K562 (cell line): ENCODE measurements around the gene PPM1L. TPM values are rescaled to one million over a fixed set of nuclear protein-coding genes. Genes with fewer than 3 reads are reported as not detected.

ENCODE experiments used
- ATAC-seq: fragments of 200-7000 bp; cut with Tn5 transposase; 3 replicates; pipeline ENCODE4 v1.9.1; 2020; ENCODE audit warnings: moderate library complexity
- BruUV-seq: library from RNA; stranded (reverse); fragments of 400-500 nt; replicated peaks from 2 replicates; lab custom pipeline; 2021; lab: Mats Ljungman, UMichigan
- CTCF ChIA-PET: fragments of 300-600 bp; formaldehyde crosslinking; extraction: SDS; loops from one replicate; lab custom pipeline; 2021; ENCODE audit warnings: low intra/inter-chr PET ratio; lab: Yijun Ruan, JAX
- POLR2A ChIA-PET: fragments of 300-600, 350-650 bp; sonication (Branson Sonifier 250); formaldehyde crosslinking; extraction: SDS; loops from one replicate; lab custom pipeline; 2021; ENCODE audit warnings: antibody characterized with exemption, inconsistent platforms; lab: Yijun Ruan, JAX
- DNase-seq, 4 experiments: peaks; one replicate each; pipeline versions ENCODE4 v3.0.0 to v3.0.0-alpha.2; 2011 to 2018; ENCODE audit warnings: low spot score in 3 of 4, mixed read lengths in 3 of 4; ENCODE audit errors: extremely low read depth in 1 of 4
- FAIRE-seq: peaks from 2 replicates; lab custom pipeline; 2011; peaks lifted over from hg19 to GRCh38; lab: Jason Lieb, UNC
- H2AFZ ChIP-seq: 2 replicates; pipeline ENCODE4 v1.6.0; 2011; ENCODE audit warnings: low read depth, low read length, control low read depth, inconsistent platforms
- H3K27ac ChIP-seq: fragments of 200-600 bp; 3 replicates; pipeline ENCODE4 v1.8.0; 2011; ENCODE audit warnings: low read depth, mild to moderate bottlenecking, control low read depth, inconsistent platforms, low read length, moderate library complexity, mixed read lengths; ENCODE audit errors: extremely low read depth
- H3K27me3 ChIP-seq, 2 experiments: fragments of 300-600 bp in 1 of 2; 2 replicates in 1 of 2; 3 replicates in 1 of 2; pipeline versions ENCODE4 v1.6.0 to v1.8.0; 2011; ENCODE audit warnings: inconsistent platforms in 2 of 2, low read length in 2 of 2, mild to moderate bottlenecking in 1 of 2, mixed read lengths in 1 of 2, moderate library complexity in 1 of 2; ENCODE audit not compliant: control insufficient read depth in 2 of 2, insufficient read depth in 2 of 2
- H3K36me3 ChIP-seq: fragments of 300-600 bp; 3 replicates; pipeline ENCODE4 v1.8.0; 2011; ENCODE audit warnings: mild to moderate bottlenecking, low read length, inconsistent platforms; ENCODE audit not compliant: control insufficient read depth, insufficient read depth
- H3K4me1 ChIP-seq, 2 experiments: fragments of 200-600 bp in 1 of 2; replicated peaks in 1 of 2; 2 replicates in 1 of 2; 3 replicates in 1 of 2; pipeline versions ENCODE4 v1.5.1 to v1.8.0; 2011; ENCODE audit warnings: inconsistent platforms in 2 of 2, low read length in 2 of 2, mild to moderate bottlenecking in 1 of 2, mixed read lengths in 1 of 2, moderate library complexity in 1 of 2; ENCODE audit not compliant: control insufficient read depth in 2 of 2, insufficient read depth in 2 of 2
- H3K4me2 ChIP-seq: 2 replicates; pipeline ENCODE4 v1.6.1; 2011; ENCODE audit warnings: low read length, control low read depth, inconsistent platforms, mixed read lengths; ENCODE audit not compliant: insufficient read depth
- H3K4me3 ChIP-seq: fragments of 200-600 bp; sonication (generic), shearing (Covaris generic); 2 replicates; pipeline ENCODE4 v1.5.1; 2016; ENCODE audit warnings: control low read depth, inconsistent platforms
- H3K79me2 ChIP-seq: fragments of 200-600 bp; 3 replicates; pipeline ENCODE4 v1.8.0; 2011; ENCODE audit warnings: low read length, inconsistent platforms; ENCODE audit not compliant: control insufficient read depth, insufficient read depth
- H3K9ac ChIP-seq, 2 experiments: 2 replicates each; pipeline versions ENCODE4 v1.6.0 to v1.6.1; 2011; ENCODE audit warnings: low read depth in 2 of 2, low read length in 2 of 2, control low read depth in 1 of 2, inconsistent platforms in 1 of 2, mild to moderate bottlenecking in 1 of 2, mixed read lengths in 1 of 2; ENCODE audit not compliant: insufficient read depth in 1 of 2
- H3K9me1 ChIP-seq: one replicate; pipeline ENCODE4 v1.6.0; 2011; ENCODE audit warnings: inconsistent platforms, mild to moderate bottlenecking, low read length, moderate library complexity; ENCODE audit not compliant: control insufficient read depth, insufficient read depth
- H3K9me3 ChIP-seq: replicated peaks from 2 replicates; pipeline ENCODE4 v1.5.1; 2011; ENCODE audit warnings: low read depth, low read length, inconsistent platforms; ENCODE audit not compliant: control insufficient read depth, insufficient read depth
- H4K20me1 ChIP-seq: replicated peaks from 2 replicates; pipeline ENCODE4 v1.6.1; 2011; ENCODE audit warnings: low read length, inconsistent platforms, mixed read lengths; ENCODE audit not compliant: control insufficient read depth, insufficient read depth
- COPS2 ChIP-seq: fragments of 450-650 bp; conservative IDR thresholded peaks from 2 replicates; pipeline ENCODE4 v1.6.1; 2016; ENCODE audit warnings: mild to moderate bottlenecking, moderate library complexity
- STAT5A ChIP-seq: IDR thresholded peaks from 2 replicates; pipeline ENCODE4 v1.6.1; 2012; ENCODE audit warnings: low read length, inconsistent platforms, borderline replicate concordance
- ZNF239 ChIP-seq: fragments of 250-450 bp; sonication (Bioruptor Pico); IDR thresholded peaks from 2 replicates; pipeline ENCODE4 v1.4.0; 2020; ENCODE audit warnings: mild to moderate bottlenecking
- WGBS: fragments of 100-300 bp; shearing (Covaris generic); methylation state at CpG from one replicate; pipeline ENCODE4 v1.1.6; 2016; ENCODE audit warnings: low coverage, mixed read lengths; ENCODE audit not compliant: insufficient coverage; ENCODE audit errors: missing lambda C conversion rate; 5-methylcytosine and 5-hydroxymethylcytosine counted together
- in situ Hi-C: fragments of 300-500 bp; cut with MboI; formaldehyde crosslinking; loops from 4 replicates; pipeline ENCODE4 v1.15.0; 2018; ENCODE audit warnings: inconsistent platforms, mixed read lengths
- intact Hi-C: fragments of 100-400 bp; cut with micrococcal nuclease; formaldehyde crosslinking; loops from 2 replicates; pipeline ENCODE4 v1.14.2; 2022
- polyA plus RNA-seq, 8 experiments: library from polyadenylated mRNA; depleted of rRNA in 4 of 8; stranded (reverse) in 5 of 8; unstranded in 3 of 8; fragments of >200 nt; fragmentation: Nextera tagmentation in 2 of 8; fragmentation: Illumina TruSeq in 1 of 8; extraction: Ambion mirVana in 2 of 8; extraction: Trizol in 1 of 8; gene quantifications; 2 replicates each; pipeline versions ENCODE4 v1.2.1 to v1.2.3, GENCODE V29; 2011 to 2014; ENCODE audit warnings: inconsistent platforms in 1 of 8, missing spikeins in 1 of 8
- total RNA-seq, 7 experiments: library from RNA; depleted of rRNA in 6 of 7; stranded (reverse); fragments of >200 nt in 6 of 7; fragmentation: Illumina TruSeq in 2 of 7; extraction: Trizol in 2 of 7; gene quantifications; 2 replicates each; pipeline versions ENCODE4 v1.2.1 to v1.2.3, GENCODE V29; 2011 to 2021; ENCODE audit warnings: low replicate concordance in 1 of 7
- TF ChIP-seq, protein P1 (sequence below), 2 experiments: fragments of 200-800 bp in 1 of 2; sonication (Bioruptor generic) in 1 of 2; sonication (generic) in 1 of 2; formaldehyde crosslinking in 1 of 2; IDR thresholded peaks in 1 of 2; conservative IDR thresholded peaks in 1 of 2; 2 replicates each; pipeline versions ENCODE4 v1.5.0 to v1.6.1; 2016 to 2020; ENCODE audit warnings: missing compliant biosample characterization in 1 of 2, missing genetic modification characterization in 1 of 2, missing genetic modification reagents in 1 of 2

The PPM1L gene
- total and polyA plus RNA-seq, 9 of the 15 experiments (the other 6 are each of a cell fraction or from before 2014, with no cell fraction given): 0.01 to 0.41 (median 0.14) TPM

DNA sequence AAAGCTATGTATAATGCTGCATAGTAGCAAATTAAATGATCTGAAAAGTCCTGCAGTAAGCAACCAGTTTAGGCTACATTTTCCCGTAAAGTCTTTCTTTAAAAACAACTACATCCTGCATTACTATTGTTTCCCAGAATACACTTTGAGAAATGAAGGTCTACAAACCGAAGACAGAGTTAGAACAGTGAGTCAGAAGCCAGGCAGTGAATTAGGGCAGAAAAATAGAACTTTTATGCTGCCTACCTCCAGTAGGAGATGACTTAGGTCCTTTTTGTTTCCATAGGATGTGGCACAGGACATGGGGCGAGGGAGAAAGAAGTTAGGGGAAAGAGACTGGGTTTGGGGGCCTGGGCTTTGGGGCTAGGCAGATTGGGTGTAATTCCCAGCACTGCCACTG is 127.3 kb downstream of the PPM1L start:
- Histone ChIP-seq H4K20me1 (no peaks in the 10 kb centered on the region), H3K4me2 (no peak overlapping the region), H3K9me3 (no peaks in the 10 kb centered on the region), H3K27ac (no peak overlapping the region), H3K4me3 (no peak overlapping the region), H3K79me2 (no peaks in the 10 kb centered on the region), H3K27me3 (no peaks in the 10 kb centered on the region), H3K9me1 (no peaks in the 10 kb centered on the region), H2AFZ (no peak overlapping the region), H3K36me3 (no peaks in the 10 kb centered on the region), H3K4me1 (peaks cover 0 to 6% of the 10 kb centered on the region in 2 experiments; a peak in 3 of 5 replicates), H3K9ac (no peak overlapping the region)
- WGBS: 8% methylated on average over 3 of the region's 3 CpGs
- DNase-seq: no peak
- TF ChIP-seq, protein P1, sequence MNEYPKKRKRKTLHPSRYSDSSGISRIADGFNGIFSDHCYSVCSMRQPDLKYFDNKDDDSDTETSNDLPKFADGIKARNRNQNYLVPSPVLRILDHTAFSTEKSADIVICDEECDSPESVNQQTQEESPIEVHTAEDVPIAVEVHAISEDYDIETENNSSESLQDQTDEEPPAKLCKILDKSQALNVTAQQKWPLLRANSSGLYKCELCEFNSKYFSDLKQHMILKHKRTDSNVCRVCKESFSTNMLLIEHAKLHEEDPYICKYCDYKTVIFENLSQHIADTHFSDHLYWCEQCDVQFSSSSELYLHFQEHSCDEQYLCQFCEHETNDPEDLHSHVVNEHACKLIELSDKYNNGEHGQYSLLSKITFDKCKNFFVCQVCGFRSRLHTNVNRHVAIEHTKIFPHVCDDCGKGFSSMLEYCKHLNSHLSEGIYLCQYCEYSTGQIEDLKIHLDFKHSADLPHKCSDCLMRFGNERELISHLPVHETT (CRISPR knock-in tag; conservative IDR thresholded peaks at IDR 0.05 in 1 of 2, IDR thresholded peaks at IDR 0.05 in 1 of 2): no peak
- TF ChIP-seq STAT5A (no peak), ZNF239 (CRISPR knock-in tag) (peak; percentile 63; the same call in 1 of the 2 replicates), COPS2 (no peak)
- ATAC-seq: no peak
- no peak for FAIRE-seq
- no TSS peak for BruUV-seq
- CTCF ChIA-PET: no interaction called here
- intact Hi-C loops (no loop called here), in situ Hi-C loops (no loop called here)
- POLR2A ChIA-PET: no interaction called here
